Cardiac muscle cell (in vitro differentiated cells and primary cell): ENCODE measurements around the gene CSNK1A1L. TPM values are rescaled to one million over a fixed set of nuclear protein-coding genes. Genes with fewer than 3 reads are reported as not detected.
A peak's percentile ranks its signal among the peaks of the same experiment; 100 is the strongest.

Experiments
- DNase-seq, 2 donors: peaks; one replicate each; pipeline versions ENCODE4 v3.0.0 to v3.0.0-alpha.2; 2010 to 2017; ENCODE audit warnings: low read depth in 1 of 2, low spot score in 1 of 2
- H3K27ac ChIP-seq: fragments of 200-600 bp; sonication (generic); 2 replicates; pipeline ENCODE4 v1.5.1; 2016
- H3K27me3 ChIP-seq: fragments of 200-600 bp; sonication (generic); 2 replicates; pipeline ENCODE4 v1.6.0; 2016; ENCODE audit warnings: control low read depth
- H3K36me3 ChIP-seq: fragments of 200-600 bp; sonication (generic); 2 replicates; pipeline ENCODE4 v1.5.1; 2016; ENCODE audit warnings: control low read depth
- H3K4me1 ChIP-seq: fragments of 200-600 bp; sonication (generic); 2 replicates; pipeline ENCODE4 v1.8.1; 2017; ENCODE audit warnings: low read depth, mild to moderate bottlenecking, mixed run types
- H3K4me3 ChIP-seq: fragments of 200-600 bp; sonication (generic); 2 replicates; pipeline ENCODE4 v1.5.1; 2016; ENCODE audit warnings: mild to moderate bottlenecking
- H3K9me3 ChIP-seq: fragments of 200-600 bp; sonication (generic); 2 replicates; pipeline ENCODE4 v1.5.1; 2017; ENCODE audit warnings: low read depth, mild to moderate bottlenecking, control low read depth
- polyA plus RNA-seq: library from polyadenylated mRNA; unstranded; fragments of >200 nt; fragmentation: Nextera tagmentation; extraction: Ambion mirVana; gene quantifications from 2 replicates; pipeline ENCODE4 v1.2.1, GENCODE V29; 2016
- total RNA-seq: library from RNA; depleted of rRNA; stranded (reverse); fragments of >200 nt; gene quantifications from 2 replicates; pipeline ENCODE4 v1.2.3, GENCODE V29; 2016
- TF ChIP-seq, protein P1 (sequence below): IDR thresholded peaks from 2 replicates; pipeline ENCODE4 v1.5.1; 2012; ENCODE audit warnings: low read depth, mild to moderate bottlenecking, low read length

The CSNK1A1L gene
- total and polyA plus RNA-seq, 2 experiments from 2014 or later: not detected

DNA sequence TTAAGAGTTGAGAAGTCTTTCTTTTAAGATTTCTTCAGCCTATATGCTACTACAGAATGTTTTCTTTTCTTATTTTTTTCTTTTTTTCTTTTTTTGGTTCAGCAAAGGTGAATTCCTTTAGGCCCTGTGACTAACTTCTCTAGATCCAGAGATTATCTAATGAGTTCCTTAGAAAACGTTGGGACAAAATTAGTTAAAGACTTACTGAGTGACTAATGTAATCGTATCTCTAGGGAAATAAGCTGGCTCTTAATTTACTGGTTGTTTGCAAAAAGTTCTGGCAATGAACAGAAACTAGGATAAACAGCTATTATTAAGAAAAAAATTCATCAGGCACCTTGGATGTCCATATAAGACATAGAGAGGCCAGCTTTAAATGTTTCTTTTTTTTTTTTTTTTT is 30.7 kb upstream of the CSNK1A1L start:
- Histone ChIP-seq H3K4me1 (no peaks in the 10 kb centered on the region), H3K4me3 (no peak overlapping the region), H3K27me3 (no peaks in the 10 kb centered on the region), H3K36me3 (no peaks in the 10 kb centered on the region), H3K9me3 (no peaks in the 10 kb centered on the region), H3K27ac (no peak overlapping the region)
- TF ChIP-seq, protein P1, sequence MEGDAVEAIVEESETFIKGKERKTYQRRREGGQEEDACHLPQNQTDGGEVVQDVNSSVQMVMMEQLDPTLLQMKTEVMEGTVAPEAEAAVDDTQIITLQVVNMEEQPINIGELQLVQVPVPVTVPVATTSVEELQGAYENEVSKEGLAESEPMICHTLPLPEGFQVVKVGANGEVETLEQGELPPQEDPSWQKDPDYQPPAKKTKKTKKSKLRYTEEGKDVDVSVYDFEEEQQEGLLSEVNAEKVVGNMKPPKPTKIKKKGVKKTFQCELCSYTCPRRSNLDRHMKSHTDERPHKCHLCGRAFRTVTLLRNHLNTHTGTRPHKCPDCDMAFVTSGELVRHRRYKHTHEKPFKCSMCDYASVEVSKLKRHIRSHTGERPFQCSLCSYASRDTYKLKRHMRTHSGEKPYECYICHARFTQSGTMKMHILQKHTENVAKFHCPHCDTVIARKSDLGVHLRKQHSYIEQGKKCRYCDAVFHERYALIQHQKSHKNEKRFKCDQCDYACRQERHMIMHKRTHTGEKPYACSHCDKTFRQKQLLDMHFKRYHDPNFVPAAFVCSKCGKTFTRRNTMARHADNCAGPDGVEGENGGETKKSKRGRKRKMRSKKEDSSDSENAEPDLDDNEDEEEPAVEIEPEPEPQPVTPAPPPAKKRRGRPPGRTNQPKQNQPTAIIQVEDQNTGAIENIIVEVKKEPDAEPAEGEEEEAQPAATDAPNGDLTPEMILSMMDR: no peak
- no peak for DNase-seq

DNA sequence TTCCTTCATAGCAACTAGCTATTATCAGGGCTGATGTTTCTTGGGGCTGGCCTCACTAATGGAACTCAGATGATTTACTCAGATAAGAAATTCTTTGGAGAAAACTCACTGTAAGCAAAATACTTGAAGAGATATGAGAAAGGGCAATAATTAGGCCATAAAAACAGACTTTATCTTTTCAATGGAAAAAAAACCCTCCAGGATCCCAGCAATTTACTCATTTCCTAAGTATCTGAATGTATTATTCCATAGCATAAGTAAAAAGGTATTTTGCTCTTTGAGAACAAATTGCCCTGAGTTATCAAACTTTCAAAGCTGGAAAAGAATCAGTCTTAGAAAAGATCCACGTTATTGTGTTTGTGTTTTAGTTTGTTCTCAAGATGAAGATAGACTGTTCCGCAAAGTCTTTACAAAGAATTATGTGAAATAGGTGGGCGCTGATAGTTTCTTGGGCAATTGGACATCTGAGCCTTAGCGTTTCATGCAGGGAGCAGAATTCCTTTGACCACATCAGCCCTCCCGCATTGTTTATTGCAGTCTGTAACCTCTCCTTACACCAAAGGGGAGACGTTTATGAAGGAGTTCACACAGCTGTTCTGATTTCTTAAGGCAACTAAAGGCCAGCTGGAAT is 29.1 kb upstream of the CSNK1A1L start:
- Histone ChIP-seq H3K27me3 (no peaks in the 10 kb centered on the region), H3K9me3 (no peaks in the 10 kb centered on the region), H3K4me1 (no peaks in the 10 kb centered on the region), H3K4me3 (no peak overlapping the region), H3K27ac (no peak overlapping the region), H3K36me3 (no peaks in the 10 kb centered on the region)
- DNase-seq: peak in 1 of 2 donors; percentile 98
- TF ChIP-seq, protein P1: no peak

DNA sequence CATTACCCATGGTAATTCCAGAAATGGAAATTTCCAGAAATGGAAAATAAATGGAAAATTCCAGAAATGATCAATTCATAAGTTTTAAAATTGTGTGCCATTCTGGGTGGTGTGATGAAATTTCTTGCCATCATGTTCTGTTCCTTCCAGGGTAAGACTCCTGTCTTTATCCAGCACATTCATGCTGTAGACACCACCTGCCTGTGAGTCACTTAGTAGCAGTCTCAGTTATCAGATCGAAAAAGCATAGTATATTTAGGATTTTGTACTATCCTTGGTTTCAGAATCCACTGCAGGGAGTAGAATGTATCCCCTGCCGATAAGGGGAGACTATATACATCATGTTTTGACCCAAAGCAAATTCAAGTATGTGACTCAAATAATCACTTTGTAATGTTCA is 26.7 kb upstream of the CSNK1A1L start:
- Histone ChIP-seq H3K4me3 (no peak overlapping the region), H3K9me3 (no peaks in the 10 kb centered on the region), H3K4me1 (no peaks in the 10 kb centered on the region), H3K27me3 (no peaks in the 10 kb centered on the region), H3K36me3 (no peaks in the 10 kb centered on the region), H3K27ac (no peak overlapping the region)
- TF ChIP-seq, protein P1: no peak
- no peak for DNase-seq

DNA sequence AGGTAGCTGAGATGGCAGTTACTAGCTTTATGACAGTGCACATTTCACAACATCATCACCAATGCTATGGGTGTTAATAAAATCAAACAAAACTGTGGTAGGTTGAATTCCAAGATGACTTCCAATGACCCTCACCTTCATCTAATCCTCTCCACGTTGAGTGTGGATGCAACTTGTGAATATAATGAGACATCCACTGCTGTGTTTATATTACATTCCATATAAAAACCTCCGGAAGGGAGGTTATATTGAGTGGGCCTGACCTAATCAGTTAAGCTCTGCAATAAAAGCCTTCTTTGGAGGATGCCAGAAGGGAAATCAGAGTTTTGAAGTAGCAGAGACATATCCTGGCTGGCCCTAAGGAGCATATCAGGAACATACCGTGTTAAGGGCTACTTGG is 25.6 kb upstream of the CSNK1A1L start:
- Histone ChIP-seq H3K27ac (no peak overlapping the region), H3K4me1 (no peaks in the 10 kb centered on the region), H3K4me3 (no peak overlapping the region), H3K27me3 (no peaks in the 10 kb centered on the region), H3K9me3 (no peaks in the 10 kb centered on the region), H3K36me3 (no peaks in the 10 kb centered on the region)
- TF ChIP-seq, protein P1: no peak
- peak in 1 of 2 donors; percentile 31 for DNase-seq

DNA sequence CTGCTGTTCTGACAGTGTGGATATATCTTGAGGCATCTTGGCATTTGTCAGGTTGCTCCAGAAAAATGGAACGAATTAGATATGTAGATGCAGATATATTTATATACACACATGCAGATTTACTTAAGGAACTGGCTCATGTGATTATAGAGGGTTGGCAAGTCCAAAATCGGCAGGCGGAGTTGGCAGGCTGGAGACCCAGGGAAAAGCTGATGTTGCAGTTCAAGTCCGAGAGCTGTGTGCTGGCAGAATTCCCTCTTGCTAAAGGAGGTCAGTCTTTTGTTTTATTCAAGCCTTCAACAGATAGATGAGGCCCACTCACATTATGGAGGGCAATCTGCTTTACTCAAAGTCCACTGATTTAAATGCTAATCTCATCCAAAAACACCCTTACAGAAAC is 24.4 kb upstream of the CSNK1A1L start:
- no peak overlapping the region for H3K27ac ChIP-seq
- no peaks in the 10 kb centered on the region for H3K36me3 ChIP-seq
- H3K4me3 ChIP-seq: no peak overlapping the region

More for the DNA sequence above, 24.4 kb upstream of the CSNK1A1L start:
- no peak for DNase-seq
- TF ChIP-seq, protein P1: no peak
- H3K4me1 ChIP-seq: no peaks in the 10 kb centered on the region
- H3K9me3 ChIP-seq: no peaks in the 10 kb centered on the region
- no peaks in the 10 kb centered on the region for H3K27me3 ChIP-seq
